ENCODE results near the gene HAPSTR1.
A peak's percentile ranks its signal among the peaks of the same experiment; 100 is the strongest.
"Not testable (repeated sequence)": the region's sequence is repeated elsewhere in the genome, so short reads cannot be mapped to it uniquely, and the experiment has no call there.

The HAPSTR1 gene, protein sequence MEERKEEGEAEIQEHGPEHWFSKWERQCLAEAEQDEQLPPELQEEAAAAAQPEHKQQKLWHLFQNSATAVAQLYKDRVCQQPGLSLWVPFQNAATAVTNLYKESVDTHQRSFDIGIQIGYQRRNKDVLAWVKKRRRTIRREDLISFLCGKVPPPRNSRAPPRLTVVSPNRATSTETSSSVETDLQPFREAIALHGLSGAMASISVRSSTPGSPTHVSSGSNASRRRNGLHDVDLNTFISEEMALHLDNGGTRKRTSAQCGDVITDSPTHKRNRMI

DNA sequence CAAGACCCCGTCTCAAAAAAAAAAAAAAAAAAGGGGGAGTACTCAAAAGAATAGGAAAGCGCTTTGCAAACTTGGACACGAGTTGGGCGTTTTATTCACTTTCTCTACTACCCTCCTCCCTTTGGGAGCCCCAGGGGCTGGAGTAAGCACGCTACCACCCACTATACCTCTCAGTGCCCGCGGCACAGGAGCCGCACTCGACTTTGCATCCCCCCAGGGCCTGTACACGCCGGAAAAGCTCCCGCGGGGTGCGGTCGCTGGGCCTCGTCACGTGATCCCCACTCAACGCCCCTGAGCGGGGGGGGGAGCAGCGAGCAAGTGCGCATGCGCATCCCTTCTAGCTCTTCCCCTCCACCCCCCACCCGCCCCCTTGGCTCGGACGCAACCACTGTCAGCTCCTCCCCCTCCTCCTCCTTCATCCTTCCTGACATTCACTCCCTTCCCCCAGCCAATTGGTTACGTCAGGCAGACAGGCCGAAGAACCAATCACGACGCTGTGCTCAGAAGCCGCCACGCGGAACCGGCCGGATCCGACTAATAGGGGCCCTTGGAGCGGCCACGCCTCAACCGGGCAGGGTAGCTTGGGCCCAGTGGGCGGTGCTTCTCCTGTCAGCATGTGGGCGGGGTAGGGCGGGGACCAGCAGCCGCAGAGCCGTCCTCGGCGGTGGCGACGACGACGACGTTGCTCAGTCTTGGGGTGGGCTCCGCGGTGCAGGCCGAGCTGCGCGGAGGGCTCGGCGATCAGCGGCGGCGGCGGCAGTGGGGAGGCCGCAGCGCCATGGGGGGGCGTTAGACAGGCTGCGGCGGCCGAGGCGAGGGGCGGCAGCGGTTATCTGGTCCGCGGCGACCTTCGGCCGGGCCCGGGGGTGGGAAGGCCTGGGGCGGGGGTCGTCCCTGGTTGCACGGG is at the start of gene HAPSTR1:
Gene HAPSTR1 (plus strand): TSS at position 685 of the 907 bp plus-strand sequence. CDS start 401 bp downstream, outside the sequence.
- DNase-seq (ENCODE audit: low spot score) = peak; percentile 99

DNA sequence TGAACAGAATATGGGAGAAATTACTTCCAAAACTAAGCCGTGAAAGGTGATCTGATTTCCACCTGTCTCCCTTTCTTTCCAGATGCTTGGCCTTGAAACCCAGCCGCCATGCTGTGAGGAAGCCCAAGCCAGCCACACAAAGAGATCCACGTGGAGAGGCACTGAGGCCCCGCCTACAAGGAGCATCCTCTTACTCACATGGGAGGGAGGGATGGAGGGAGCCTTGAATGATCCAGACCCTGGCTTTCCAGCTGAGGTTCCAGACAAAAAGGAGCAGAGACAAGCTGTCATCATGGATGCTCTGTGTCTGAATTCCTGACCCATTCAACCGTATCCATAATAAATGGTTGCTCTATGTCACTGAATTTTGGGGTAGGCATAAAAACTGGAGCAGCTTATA is 48.9 kb upstream of the HAPSTR1 start:
- DNase-seq (ENCODE audit: low spot score) = no peak

GRCh38 chr16:9042964-9043680 is 48.3 kb upstream of the HAPSTR1 start:
- DNase-seq (ENCODE audit: low spot score) = peak; percentile 51

GRCh38 chr16:9045562-9045961 is 45.9 kb upstream of the HAPSTR1 start:
- DNase-seq (ENCODE audit: low spot score) = not testable (repeated sequence)

GRCh38 chr16:9046667-9047055 is 44.8 kb upstream of the HAPSTR1 start:
- DNase-seq (ENCODE audit: low spot score) = no peak

- peak; percentile 92 for DNase-seq (ENCODE audit: low spot score)
These were observed 43.6 kb upstream of the HAPSTR1 start for GRCh38 chr16:9047689-9048301.

DNA sequence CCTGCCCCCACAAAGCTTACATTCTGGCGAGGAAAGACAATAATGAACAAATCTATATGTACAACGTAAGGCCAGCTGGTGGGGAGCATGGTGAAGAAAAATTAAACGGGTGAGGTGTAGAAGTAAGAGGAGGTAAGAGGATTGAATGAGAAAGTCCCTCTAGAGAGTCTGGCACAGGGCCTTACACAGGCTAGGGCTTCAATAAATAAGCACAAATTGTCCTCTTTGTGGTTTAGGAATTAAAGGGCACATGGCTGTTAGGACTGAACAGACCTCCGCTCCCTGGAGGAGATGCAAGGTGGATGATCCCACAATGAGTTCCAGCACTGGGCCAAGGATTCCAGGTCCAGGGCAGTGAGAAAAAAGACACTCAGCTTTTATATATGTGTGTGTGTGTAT is 43.1 kb upstream of the HAPSTR1 start:
- no peak for DNase-seq (ENCODE audit: low spot score)

DNA sequence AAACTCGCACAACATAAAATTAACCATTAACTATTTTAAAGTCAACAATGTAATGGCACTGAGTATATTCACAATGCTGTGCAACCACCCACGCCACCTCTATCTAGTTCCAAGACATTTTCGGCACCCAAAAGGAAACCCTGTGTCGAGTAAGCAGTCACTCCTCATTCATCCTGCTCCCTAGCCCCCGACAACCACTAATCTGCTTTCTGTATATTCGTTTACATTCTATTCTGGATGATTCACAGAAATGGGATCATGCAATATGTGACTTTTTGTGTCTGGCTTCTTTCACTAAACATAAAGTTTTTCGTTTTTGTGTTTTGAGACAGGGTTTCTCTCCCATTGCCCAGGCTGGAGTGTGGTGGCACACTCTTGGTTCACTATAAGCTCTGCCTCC is 42.2 kb upstream of the HAPSTR1 start:
- DNase-seq (ENCODE audit: low spot score) = peak; percentile 44

GRCh38 chr16:9050102-9050830 is 41.2 kb upstream of the HAPSTR1 start:
- no peak for DNase-seq (ENCODE audit: low spot score)

DNA sequence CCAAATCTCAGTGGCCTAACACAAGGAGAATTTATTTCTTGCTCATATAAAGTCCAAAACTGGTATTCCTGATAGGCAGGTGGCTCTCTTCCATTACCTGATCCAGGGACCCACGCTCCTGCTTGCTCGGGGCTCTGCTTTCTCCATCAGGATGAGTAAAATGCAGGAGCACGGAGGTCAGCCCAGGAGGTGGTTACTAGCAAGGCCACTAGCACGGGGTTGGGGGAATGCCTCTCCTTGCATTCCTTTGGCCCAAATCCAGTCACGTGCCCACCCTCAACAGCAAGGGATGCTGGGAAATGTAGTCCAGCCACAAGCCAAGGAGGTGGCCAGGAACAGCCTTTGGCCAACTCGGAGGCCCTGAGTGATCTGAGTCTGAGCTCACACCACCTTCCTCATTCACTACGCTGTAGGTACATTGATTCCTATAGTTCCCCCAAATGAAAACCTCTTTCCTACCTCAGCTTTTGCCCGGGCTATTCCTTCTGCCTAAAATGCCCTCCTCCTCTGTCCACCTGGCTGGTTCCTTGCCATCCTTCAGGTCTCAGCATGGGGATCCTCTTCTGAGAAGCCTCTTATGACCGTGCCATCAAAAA is 38.3 kb upstream of the HAPSTR1 start:
- DNase-seq (ENCODE audit: low spot score) = peak; percentile 63

DNA sequence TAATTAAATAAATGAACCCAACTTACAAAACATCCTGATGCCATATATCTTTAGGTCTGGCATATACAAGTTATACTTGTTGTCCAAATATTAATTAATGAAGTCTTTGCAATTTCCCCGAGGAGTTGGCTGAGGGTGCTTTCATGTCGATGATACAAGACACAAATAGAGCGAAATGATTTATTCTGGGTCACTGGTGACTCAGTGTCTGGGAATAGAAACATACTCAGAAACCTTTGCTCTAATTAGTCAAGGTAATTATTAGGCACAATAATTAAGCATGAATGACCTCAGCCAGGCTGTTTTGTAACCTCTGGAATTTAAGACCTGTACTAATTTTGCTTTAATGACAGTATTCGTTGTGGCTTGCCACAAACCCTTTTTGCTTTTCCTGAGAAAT is 37.0 kb upstream of the HAPSTR1 start:
- DNase-seq (ENCODE audit: low spot score) = no peak

DNA sequence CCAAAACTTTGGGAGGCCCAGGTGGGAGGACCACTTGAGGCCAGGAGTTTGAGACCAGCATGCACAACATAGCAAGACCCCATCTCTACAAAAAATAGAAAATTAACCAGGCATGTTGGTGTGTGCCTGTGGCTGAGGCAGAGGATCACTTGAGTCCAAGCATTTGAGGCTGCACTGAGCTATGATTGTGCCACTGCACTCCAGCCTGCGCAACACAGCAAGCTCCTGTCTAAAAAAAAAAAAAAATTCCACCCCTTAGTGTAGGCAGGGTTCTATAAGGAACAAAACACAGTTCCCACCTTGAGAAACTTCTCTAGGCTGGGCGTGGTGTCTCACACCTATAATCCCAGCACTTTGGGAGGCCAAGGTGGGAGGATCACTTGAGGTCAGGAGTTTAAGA is 36.3 kb upstream of the HAPSTR1 start:
- DNase-seq (ENCODE audit: low spot score) = no peak

- DNase-seq (ENCODE audit: low spot score) = peak; percentile 36
These were observed 35.8 kb upstream of the HAPSTR1 start for GRCh38 chr16:9055661-9056060.

DNA sequence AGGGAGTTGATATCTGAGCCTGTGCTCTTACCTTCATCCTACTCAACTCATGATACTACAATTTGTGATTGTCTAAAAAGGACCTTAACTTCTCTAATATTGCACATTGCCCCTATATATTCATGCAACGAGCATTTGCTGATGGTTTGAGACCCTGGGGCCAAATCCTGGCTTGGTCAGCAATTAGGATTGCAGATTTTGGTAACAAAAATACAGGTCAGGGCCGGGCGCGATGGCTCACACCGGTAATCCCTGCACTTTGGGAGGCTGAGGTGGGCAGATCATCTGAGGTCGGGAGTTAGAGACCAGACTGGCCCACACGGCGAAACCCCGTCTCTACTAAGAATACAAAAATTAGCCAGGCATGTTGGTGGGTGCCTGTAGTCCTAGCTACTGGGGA is 35.4 kb upstream of the HAPSTR1 start:
- DNase-seq (ENCODE audit: low spot score) = no peak

DNA sequence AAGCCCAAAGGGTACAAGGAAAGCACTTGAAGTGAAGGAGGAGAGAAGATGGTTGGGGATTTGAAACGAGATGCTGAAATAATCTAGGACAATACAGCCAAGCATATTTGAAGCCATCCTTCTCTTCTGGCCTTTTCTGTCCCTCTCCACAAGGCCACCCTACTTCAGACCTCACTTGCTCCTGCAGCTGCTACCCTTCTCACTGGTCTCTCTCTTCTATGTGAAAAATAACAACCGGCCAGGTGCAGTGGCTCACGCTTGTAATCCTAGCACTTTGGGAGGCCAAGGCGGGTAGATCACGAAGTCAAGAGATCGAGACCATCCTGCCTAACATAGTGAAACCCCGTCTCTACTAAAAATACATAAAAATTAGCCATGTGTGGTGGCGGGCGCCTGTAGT is 33.2 kb upstream of the HAPSTR1 start:
- no peak for DNase-seq (ENCODE audit: low spot score)

DNA sequence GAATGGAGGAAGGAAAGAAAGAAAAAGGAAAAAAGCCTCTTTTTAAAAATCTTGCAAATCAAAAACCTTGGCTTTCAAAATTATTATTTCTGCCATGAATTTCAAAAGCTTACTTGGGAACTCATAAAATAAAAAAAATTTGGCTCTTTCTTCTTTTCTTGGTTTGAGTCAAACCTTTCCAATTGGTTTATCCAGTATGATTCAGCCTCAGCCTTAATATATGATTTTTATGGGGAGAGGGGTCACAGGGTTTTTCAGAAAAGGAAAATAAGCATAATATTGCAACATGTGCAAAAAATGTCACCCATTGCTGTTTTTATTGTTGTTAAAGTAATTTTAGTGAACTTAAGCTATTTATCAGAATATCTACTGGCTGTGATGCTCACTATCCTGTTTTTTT is 31.2 kb upstream of the HAPSTR1 start:
- no peak for DNase-seq (ENCODE audit: low spot score)

DNA sequence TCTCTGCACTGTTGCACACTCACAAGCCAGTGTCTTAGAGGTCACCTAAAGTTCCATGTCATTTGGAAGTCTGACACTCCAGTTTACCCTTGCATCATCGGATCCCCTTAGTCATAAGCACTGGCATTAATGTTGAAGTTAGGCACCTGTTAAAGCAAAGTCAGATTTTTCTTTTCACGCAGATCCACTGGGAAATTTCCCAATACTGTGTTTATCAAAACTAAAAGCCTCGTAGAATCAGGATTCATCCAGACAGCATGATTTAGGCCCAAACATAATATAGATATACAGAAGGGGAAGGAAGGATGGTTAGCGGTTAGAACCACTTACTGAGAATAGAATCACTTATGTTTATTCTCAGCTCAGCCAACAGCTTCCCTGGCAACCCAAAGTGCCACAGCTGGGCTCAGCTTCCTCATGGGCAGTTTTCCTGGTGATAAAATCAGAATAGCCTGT is 30.1 kb upstream of the HAPSTR1 start:
- no peak for DNase-seq (ENCODE audit: low spot score)

GRCh38 chr16:9062301-9062700 is 29.1 kb upstream of the HAPSTR1 start:
- no peak for DNase-seq (ENCODE audit: low spot score)

DNA sequence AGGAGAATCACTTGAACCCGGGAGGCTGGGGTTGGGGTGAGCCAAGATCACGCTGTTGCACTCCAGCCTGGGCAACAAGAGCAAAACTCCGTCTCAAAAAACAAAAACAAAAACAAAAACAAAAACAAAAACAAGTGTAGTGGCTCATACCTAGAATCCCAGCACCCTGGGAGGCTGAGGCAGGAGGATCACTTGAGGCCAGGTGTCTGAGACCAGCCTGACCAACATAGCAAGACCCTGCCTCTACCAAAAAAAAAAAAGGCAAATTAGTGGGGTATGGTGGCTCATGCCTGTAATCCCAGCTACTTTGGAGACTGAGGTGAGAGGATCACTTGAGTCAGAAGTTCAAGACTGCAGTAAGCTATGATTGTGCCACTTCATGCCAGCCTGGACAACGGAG is 26.4 kb upstream of the HAPSTR1 start:
- no peak for DNase-seq (ENCODE audit: low spot score)

GRCh38 chr16:9068886-9069285 is 22.6 kb upstream of the HAPSTR1 start:
- DNase-seq (ENCODE audit: low spot score) = no peak

DNA sequence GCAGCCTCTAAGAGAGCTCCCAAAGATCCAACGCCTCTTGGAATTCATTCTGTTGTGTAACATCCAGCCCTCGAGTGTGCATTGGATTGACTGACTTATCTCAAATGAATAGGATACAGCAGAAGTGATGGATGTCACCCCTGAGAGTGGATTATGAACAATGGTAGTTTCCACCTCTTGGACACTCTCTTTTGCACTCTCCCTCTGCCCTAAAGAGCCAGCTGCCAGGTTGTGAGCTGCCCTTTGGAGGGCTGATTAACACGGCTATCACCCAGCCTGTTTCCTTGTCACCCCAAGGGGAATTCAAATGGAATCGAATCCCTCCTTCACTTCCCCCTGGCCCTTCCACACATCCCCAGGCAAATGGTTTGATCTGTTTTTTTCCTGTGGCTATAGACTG is 21.2 kb upstream of the HAPSTR1 start:
- no peak for DNase-seq (ENCODE audit: low spot score)
